Fibroblast of mammary gland (primary cell): ENCODE data around the gene FAM180A.

Source experiments
- DNase-seq: peaks from one replicate; pipeline ENCODE4 v3.0.0-alpha.2; 2010; ENCODE audit warnings: low read depth
- H3K4me3 ChIP-seq: 2 replicates; pipeline ENCODE4 v1.5.1; 2011; ENCODE audit warnings: low read depth, mild to moderate bottlenecking, low read length, moderate library complexity; ENCODE audit not compliant: control insufficient read depth
- TF ChIP-seq, protein P1 (sequence below): conservative IDR thresholded peaks from 2 replicates; pipeline ENCODE4 v1.5.1; 2011; ENCODE audit warnings: low read depth, low read length, inconsistent platforms; ENCODE audit not compliant: control insufficient read depth, insufficient read depth

The FAM180A gene

DNA sequence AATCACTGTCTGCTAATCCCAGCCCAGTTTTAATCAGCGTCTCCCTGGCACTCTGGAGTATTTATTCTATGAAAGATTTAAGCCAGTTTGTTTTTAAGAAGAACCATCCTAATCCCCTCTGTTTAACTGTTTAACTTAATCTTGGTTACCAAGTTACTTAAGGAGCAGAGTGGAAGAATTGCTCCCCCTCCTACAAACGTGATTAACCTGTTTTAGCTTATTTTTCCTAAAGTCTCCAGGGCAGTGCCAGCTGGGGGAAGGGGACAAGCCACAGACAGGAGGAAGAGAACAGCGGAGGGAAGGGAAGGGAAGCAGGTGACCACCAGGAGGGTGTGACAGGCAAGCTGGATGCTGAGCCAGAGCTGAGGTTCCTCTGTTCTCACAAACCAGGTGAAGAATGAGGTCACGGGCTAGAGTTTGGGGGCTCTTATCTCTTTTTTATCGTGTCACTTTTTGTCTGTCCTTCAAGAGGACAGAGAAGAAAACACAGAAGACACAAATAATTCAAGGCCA, 22.3 kb downstream of the FAM180A start:
- no peak overlapping the region for H3K4me3 ChIP-seq
- no peak for DNase-seq
- TF ChIP-seq, protein P1, sequence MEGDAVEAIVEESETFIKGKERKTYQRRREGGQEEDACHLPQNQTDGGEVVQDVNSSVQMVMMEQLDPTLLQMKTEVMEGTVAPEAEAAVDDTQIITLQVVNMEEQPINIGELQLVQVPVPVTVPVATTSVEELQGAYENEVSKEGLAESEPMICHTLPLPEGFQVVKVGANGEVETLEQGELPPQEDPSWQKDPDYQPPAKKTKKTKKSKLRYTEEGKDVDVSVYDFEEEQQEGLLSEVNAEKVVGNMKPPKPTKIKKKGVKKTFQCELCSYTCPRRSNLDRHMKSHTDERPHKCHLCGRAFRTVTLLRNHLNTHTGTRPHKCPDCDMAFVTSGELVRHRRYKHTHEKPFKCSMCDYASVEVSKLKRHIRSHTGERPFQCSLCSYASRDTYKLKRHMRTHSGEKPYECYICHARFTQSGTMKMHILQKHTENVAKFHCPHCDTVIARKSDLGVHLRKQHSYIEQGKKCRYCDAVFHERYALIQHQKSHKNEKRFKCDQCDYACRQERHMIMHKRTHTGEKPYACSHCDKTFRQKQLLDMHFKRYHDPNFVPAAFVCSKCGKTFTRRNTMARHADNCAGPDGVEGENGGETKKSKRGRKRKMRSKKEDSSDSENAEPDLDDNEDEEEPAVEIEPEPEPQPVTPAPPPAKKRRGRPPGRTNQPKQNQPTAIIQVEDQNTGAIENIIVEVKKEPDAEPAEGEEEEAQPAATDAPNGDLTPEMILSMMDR = no peak

DNA sequence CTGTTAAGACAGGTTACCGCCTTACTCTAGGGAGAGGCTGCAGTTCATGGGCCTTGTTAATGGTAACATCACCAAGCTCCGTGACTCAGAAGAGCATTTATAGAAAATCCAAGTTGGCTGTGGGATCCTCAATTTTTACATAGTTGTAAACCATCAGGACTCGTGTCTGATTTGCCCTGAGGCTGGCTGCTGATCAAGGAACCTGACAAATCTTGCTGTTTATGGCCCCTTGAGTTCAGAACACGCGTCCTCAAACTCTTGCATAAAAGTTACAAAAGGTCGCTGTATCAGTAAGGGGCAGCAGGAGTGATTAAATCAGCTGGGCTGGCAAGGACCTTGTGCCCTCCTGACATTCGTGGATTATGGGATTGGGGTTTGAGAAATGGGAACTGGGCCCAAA, 25.2 kb downstream of the FAM180A start:
- H3K4me3 ChIP-seq = no peak overlapping the region
- TF ChIP-seq, protein P1 = no peak
- DNase-seq = no peak

DNA sequence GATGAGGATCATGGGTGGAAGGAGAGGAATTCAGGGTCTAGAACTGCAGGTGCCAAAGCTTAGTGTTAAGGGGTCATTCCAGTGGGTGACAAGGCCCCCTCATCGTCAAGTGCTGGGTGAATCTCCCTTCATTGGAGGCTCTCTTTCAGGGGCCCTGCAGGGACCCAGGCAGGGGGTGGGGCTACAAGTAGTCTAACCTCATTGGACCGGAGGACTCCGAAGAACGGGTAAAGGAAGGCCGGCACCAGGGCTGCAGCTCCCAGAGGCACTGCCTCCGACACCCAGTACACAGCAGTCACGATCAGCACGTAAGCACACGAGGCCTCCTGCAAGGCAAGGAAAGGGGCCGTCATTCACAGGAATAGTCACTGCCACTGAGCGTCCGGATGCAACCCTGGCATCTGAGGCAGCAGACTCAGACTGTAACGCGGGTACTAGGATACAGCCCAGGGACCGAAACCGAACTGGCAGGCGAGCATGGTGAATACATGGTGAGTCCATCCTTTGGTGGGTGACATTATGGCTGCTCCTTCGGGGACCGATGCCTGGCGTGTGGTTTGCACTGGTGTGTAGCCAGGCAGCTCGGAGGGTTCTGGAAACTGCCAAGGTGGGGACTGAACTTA, 27.3 kb downstream of the FAM180A start:
- no peak for DNase-seq
- TF ChIP-seq, protein P1 = no peak
- H3K4me3 ChIP-seq = no peak overlapping the region

DNA sequence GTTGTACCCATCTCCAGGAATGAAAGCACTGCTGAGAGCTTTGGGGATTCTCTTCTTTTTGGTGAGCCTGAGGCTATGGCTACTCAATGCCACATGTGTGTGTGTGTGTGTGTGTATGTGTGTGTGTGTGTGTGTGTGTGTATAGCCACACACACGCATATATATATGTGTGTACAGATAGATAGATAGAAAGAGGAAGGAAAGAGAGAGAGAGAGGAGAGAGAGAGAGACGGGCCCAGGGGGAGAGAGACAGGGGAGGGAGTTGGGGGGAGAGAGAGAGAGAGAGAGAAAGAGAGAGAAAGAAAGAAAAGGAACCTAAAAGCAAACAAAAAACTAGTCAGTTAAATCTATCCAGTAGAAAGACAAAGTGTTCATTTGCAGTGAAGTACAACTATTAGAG, 28.9 kb downstream of the FAM180A start:
- H3K4me3 ChIP-seq = no peak overlapping the region
- no peak for DNase-seq
- TF ChIP-seq, protein P1 = no peak

DNA sequence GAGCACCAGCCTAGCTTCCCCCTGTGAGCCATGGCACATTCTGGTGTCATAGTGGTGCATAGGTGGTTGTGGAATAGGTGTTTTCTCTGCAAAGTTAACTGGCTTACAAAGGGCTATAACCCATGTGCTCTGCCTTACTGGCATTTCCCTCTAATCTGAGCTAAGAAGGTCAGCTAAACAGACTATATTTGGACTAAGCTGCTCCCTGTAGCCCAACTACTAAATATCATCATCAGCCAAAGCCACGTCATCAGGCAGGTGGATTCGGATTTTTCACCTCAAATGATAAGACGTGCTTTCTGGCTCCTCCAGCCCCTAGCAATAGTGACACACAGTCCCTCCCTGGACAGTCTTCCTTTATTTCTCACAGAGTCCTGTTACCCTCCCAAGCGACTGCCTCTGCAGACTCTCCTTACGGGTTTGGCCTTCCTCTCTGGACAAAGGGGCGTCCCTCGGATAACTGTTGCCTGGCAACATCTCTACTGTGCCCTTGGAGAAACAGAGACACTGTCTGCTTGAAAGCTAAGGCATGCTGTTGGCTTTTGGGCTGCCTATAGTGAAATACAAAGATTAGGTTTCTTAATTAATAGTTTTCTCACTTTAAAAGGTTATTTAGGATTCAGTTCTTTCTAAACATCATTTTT, 29.7 kb downstream of the FAM180A start:
- H3K4me3 ChIP-seq = no peak overlapping the region
- TF ChIP-seq, protein P1 = no peak
- no peak for DNase-seq

DNA sequence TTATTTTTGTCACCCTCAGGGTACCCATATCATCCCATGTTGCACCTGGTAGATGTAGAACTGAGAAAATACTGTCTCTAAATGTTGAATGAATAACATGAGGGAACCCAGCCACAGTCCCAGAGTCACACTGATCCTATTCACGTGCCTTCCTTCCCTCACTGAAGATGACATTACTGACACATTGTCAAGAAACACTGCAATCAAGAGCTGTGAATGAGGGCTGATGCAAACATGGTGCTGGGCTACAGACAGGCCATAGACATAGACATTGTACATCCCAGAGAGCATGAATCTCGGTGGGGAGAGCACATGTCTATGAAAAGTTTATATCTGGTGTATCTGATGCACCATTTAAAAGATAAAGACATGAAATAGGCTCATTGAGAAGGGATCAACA, 30.4 kb downstream of the FAM180A start:
- TF ChIP-seq, protein P1 = no peak
- no peak for DNase-seq
- no peak overlapping the region for H3K4me3 ChIP-seq
